HG03196 (cell line): ENCODE results near the gene TCEANC2.
"Not testable (repeated sequence)": the region's sequence is repeated elsewhere in the genome, so short reads cannot be mapped to it uniquely, and the experiment has no call there.

Source experiments
- ATAC-seq: cut with Tn5 transposase; IDR thresholded peaks from one replicate; pipeline ENCODE4 v1.9.1; 2021; ENCODE audit not compliant: unreplicated experiment

Gene TCEANC2

DNA sequence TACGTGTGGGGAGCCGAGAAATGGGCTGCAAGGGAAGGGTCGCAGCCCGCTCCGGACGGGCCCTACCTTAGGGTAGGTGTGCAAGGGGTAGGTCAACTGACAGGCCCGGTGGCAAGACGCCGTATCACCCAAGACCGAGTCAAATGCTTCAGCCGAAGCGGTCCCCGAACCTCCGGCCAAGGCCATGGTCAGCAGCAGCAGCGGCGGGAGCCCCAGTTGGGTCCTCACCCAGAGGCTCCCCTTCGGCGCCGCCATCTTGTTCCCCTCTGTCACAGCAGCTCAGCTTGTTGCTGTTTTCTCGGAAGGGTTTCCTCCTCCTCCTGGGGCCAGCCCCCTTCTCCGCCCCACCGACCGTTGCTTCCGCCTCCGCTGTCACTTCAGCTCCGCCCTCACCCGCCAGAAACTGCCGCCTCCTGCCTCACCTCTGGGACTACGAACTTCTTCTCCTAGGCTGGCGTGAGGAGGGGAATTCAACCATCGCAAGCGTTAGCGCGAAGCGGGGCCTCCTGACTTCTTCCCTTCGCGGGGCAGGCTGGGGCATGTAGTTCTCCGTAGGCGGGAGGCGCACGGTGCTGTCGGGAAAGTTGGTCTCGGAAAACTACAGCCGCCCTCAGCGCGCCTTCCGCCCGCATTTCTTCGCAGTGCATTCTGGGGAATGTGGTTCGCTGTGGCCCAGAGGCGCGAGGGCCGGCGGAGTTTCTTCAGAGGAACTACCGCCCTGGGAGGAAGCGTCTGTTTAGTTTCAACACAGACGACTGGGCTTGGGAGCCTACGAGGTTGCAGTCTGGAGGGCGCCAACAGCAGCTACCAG lies at the start of gene TCEANC2, which contains the start of gene TMEM59:
TCEANC2 (plus strand) TSS at position 675 of the 811 bp plus-strand sequence. CDS start 815 bp downstream, outside the sequence.
TMEM59 (minus strand) TSS at position 271 of the 811 bp plus-strand sequence; CDS start at position 255, 16 bp downstream.
- ATAC-seq, result peak; percentile 93

DNA sequence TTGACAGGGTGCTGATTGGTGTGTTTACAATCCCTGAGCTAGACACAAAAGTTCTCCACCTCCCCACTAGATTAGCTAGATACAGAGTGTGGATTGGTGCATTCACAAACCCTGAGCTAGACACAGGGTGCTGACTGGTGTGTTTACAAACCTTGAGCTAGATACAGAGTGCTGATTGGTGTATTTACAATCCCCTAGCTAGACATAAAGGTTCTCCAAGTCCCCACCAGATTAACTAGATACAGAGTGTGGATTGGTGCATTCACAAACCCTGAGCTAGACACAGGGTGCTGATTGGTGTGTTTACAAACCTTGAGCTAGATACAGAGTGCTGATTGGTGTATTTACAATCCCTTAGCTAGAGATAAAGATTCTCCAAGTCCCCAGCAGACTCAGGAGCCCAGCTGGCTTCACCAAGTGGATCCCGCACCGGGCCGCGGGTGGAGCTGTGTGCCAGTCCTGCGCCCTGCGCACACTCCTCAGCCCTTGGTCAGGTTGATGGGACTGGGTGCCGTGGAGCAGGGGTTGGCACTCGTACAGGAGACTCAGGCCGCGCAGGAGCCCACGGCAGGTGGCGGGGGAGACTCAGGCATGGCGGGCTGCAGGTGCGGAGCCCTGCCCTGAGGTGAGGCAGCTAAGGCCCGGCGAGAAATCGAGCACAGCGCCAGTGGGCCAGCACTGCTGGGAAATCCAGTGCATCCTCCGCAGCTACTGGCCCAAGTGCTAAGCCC lies 49.5 kb upstream of the TCEANC2 start:
- ATAC-seq, result not testable (repeated sequence)

GRCh38 chr1:54004481-54005049 lies 48.8 kb upstream of the TCEANC2 start:
- no peak for ATAC-seq

GRCh38 chr1:54006508-54006907 lies 46.9 kb upstream of the TCEANC2 start:
- no peak for ATAC-seq

DNA sequence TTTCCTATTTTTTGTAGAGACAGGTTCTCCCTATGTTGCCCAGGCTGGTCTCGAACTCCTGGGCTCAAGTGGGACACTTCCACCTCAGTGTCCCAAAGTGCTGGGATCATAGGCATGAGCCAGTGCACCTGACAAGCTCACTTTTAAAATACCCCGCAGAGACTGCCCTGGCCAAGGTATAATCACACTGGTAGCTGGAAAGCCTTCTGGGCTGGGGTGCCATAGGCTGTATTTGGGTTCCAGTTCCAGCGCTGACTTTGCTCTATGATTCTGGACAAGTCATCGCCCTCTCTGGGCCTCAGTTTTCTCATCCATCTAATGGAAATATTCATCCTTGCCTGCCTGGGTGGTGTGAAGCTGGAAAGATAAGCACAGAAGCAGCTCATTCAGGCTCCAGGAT lies 45.8 kb upstream of the TCEANC2 start:
- ATAC-seq, result no peak

GRCh38 chr1:54008876-54009275 lies 44.5 kb upstream of the TCEANC2 start:
- no peak for ATAC-seq

DNA sequence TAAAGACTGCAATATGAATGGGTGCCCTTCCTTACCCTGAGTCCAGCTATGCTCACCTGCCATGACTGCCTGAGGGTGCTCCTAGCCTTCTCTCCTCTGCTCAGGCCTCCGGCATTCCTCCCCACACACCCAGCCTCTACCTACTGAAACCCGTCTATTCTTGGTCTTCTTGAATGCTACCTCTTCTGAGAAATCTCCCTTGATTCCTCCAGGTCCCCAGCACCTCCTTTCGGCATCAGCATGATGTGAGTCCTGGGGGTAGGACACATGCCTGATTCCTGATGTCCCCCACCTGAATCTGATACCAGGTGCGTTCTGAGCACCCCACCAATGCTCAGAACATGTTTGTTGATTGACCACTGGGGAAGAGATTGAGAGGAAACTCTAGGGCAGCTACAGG lies 44.0 kb upstream of the TCEANC2 start:
- ATAC-seq, result no peak

- ATAC-seq, result no peak
Observed at GRCh38 chr1:54010415-54011117, 42.8 kb upstream of the TCEANC2 start.

- no peak for ATAC-seq
Observed at GRCh38 chr1:54011316-54012007, 41.9 kb upstream of the TCEANC2 start.

- ATAC-seq, result no peak
Observed at GRCh38 chr1:54012008-54012325, 41.4 kb upstream of the TCEANC2 start.

DNA sequence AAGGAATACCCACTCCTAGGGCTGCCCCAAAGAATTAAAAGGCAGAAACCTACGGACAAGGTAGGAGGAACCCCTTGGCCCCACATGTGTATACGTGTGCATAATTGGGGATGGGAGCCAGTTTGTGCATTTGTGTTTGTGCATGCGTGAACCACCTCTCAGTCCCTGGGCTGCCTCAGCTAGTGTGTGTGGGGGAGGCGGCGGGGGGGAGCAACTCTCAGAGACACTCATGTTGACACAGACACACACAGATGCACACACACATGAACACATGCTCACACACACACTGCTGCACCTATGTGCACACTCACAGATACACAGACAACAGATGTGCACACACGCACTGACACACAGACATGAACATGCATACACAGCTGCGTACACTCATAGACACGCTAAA lies 40.5 kb upstream of the TCEANC2 start:
- ATAC-seq, result no peak

- ATAC-seq, result no peak
Observed at GRCh38 chr1:54013393-54014008, 39.9 kb upstream of the TCEANC2 start.

DNA sequence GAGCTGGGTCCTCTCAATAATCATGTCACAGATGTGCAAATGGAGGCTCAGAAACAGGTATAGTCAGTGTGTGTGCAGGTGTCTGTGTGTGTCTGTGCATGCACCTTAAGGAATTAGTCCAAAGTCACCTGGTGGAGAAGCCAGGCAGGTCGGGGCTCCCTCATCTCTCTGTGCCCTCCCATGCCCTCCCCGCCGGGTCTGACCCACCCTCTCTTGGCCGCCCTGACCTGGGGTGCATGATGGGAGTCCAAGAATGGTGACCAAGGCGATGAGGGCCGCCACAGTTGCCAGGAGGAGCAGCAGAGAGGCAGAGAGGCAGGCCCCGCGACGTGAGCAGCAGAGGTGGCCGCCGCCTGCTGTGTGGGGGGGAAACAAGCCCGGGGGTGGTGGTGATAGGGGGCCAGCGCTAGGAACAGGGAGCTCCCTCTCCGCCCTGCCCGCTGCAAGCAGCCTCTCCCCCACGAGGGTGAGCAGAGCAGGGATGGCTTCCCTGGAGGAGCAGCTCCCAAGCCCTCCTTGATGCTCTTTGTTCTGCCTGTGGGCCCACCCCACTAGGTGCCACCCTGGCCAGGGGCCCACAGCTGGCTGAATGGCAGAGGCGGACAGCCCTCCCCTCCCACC lies 39.3 kb upstream of the TCEANC2 start:
- ATAC-seq, result no peak

DNA sequence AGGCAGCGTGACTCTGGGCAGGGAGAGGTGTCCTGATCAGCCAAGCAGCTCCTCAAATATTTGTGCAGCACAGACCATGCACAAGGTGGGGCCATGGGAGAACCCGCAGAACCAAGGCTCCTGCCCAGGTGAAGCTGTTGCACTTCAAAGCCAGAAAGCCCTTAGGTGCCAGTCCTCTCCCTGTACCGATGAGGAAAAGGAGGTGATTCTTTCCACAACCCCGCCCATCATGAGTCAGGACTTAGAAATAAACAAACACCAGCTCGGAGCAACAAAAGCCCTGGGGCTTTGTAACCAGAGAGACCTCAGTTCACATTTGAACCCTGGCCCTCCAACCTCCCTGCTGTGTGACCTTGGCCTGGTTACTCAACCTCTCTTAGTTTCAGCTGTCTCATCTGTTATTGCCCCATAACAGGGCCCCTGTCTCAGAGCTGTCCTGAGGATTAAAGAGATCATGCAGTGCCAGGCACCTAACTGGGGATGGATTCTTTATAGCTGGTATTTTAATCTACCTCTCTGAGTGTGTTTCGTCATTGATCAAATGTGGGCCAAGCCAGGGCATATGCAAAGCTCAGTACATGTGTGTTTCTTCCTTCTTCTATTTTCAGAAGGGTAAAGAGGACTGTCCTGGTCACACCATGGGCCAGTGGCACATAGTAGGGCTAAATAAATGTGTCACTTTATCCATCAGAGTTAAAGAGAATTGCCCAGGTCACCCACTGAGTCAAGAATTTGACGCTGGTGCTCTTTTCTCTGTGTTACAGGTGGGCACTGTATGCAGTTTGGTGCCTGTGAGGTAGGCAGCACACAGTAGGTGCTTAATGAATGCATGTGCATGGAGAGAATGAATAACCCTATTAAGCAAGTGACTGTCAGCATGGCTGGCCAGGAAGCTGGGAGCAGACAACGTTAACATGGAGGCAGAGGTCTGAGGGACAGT lies 36.8 kb upstream of the TCEANC2 start:
- no peak for ATAC-seq

- ATAC-seq, result no peak
Observed at GRCh38 chr1:54017979-54018378, 35.4 kb upstream of the TCEANC2 start, which contains the start of gene LDLRAD1. Gene LDLRAD1, minus strand, starts transcription at chr1:54018186. Its CDS starts 74 bp downstream, at chr1:54018112.

DNA sequence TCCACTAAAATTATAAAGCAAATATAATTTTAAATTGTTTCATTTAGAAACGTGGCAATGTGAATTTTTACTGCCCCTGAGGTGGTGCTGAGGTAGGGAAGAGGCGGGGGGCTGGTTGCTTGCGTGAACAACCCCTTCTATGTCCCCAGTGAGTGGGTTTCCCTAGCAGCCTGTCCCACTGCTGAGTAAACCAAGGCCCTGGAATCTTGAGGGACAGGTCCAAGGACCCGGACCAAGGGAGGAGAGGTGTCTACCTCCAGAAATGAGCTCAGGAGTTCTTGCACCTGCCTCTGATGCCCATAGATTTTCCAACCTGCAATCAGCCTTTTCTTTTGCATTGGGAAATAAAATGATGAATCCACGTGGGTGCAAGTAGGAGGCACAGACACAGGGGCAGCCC lies 34.8 kb upstream of the TCEANC2 start:
- ATAC-seq, result no peak

DNA sequence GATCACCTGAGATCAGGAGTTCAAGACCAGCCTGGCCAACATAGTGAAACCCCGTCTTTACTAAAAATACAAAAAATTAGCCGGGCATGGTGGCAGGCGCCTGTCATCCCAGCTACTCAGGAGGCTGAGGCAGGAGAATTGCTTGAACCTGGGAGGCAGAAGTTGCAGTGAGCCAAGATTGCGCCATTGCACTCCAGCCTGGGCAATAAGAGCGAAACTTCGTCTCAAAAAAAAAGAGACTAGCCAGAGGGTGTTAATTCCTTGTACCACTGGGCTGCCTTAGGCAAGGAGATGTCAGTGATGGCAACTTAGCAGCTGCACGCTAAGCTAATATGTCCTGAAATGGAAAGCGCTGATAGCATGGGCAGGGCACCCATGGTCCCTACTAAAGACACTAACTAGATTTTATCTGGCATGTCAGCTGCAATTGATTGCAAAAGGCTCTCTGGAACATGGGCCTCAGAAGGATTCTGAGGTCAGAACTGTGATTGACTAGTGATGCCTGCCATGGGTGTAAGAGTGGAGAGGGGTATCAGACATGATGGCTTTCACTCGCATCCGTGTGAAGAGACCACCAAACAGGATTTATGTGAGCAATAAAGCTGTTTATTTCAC lies 33.7 kb upstream of the TCEANC2 start:
- not testable (repeated sequence) for ATAC-seq

- no peak for ATAC-seq
Observed at GRCh38 chr1:54024358-54024757, 29.1 kb upstream of the TCEANC2 start.
